SK-N-SH (cell line): Measurements from ENCODE around the gene STARD3. TPM values are rescaled to one million over a fixed set of nuclear protein-coding genes. Genes with fewer than 3 reads are reported as not detected.
"Not testable (repeated sequence)": the region's sequence is repeated elsewhere in the genome, so short reads cannot be mapped to it uniquely, and the experiment has no call there.

Experiments used
- CTCF ChIA-PET: fragments of 300-600, 350-600 bp; formaldehyde crosslinking; extraction: SDS; loops from one replicate; lab custom pipeline; 2021; lab: Yijun Ruan, JAX
- POLR2A ChIA-PET: fragments of 350-600 bp; sonication (Branson Sonifier 250); formaldehyde crosslinking; extraction: SDS; loops from one replicate; lab custom pipeline; 2020; ENCODE audit warnings: antibody characterized with exemption, inconsistent platforms; lab: Yijun Ruan, JAX
- DNase-seq: peaks from one replicate; pipeline ENCODE4 v3.0.0; 2012
- H2AFZ ChIP-seq: fragments of 200-600 bp; sonication (generic); 2 replicates; pipeline ENCODE4 v1.8.1; 2016; ENCODE audit warnings: antibody characterized with exemption, mild to moderate bottlenecking, low read depth
- H3F3A ChIP-seq: fragments of 200-600 bp; sonication (generic); replicated peaks from 2 replicates; pipeline ENCODE3; 2016; ENCODE audit warnings: antibody characterized with exemption, mild to moderate bottlenecking; ENCODE audit not compliant: insufficient read depth
- H3K27ac ChIP-seq, 2 experiments: fragments of 200-500 bp in 1 of 2; fragments of 200-600 bp in 1 of 2; sonication (Bioruptor generic) in 1 of 2; sonication (generic), shearing (Covaris generic) in 1 of 2; 2 replicates each; pipeline versions ENCODE4 v1.5.1 to v1.6.1; 2014 to 2016; ENCODE audit warnings: low read depth in 2 of 2, inconsistent platforms in 1 of 2, low read length in 1 of 2, mild to moderate bottlenecking in 1 of 2, mixed read lengths in 1 of 2
- H3K27me3 ChIP-seq: fragments of 200-600 bp; sonication (generic), shearing (Covaris generic); 2 replicates; pipeline ENCODE4 v1.6.1; 2016; ENCODE audit warnings: mixed run types; ENCODE audit not compliant: insufficient read depth
- H3K36me3 ChIP-seq, 2 experiments: fragments of 200-500 bp in 1 of 2; fragments of 200-600 bp in 1 of 2; sonication (Bioruptor generic) in 1 of 2; sonication (generic) in 1 of 2; replicated peaks in 1 of 2; 2 replicates each; pipeline versions ENCODE3 to v1.5.1; 2014 to 2016; ENCODE audit warnings: low read length in 1 of 2, mild to moderate bottlenecking in 1 of 2; ENCODE audit not compliant: insufficient read depth in 2 of 2, control insufficient read depth in 1 of 2
- H3K4me1 ChIP-seq, 2 experiments: fragments of 200-500 bp in 1 of 2; fragments of 200-600 bp in 1 of 2; sonication (Bioruptor generic) in 1 of 2; sonication (generic), shearing (Covaris generic) in 1 of 2; 2 replicates each; pipeline versions ENCODE4 v1.5.1 to v1.6.1; 2014 to 2016; ENCODE audit warnings: low read depth in 1 of 2, low read length in 1 of 2, mixed run types in 1 of 2; ENCODE audit not compliant: insufficient read depth in 2 of 2, control insufficient read depth in 1 of 2
- H3K4me2 ChIP-seq: fragments of 200-600 bp; sonication (generic), shearing (Covaris generic); 2 replicates; pipeline ENCODE4 v1.6.1; 2017; ENCODE audit warnings: mixed run types
- H3K4me3 ChIP-seq, 2 experiments: fragments of 200-500 bp in 1 of 2; fragments of 200-600 bp in 1 of 2; sonication (Bioruptor generic) in 1 of 2; sonication (generic), shearing (Covaris generic) in 1 of 2; 2 replicates each; pipeline versions ENCODE4 v1.5.1 to v1.8.1; 2014 to 2016; ENCODE audit warnings: low read depth in 2 of 2, inconsistent platforms in 1 of 2, low read length in 1 of 2, mild to moderate bottlenecking in 1 of 2, mixed read lengths in 1 of 2, moderate library complexity in 1 of 2
- H3K79me2 ChIP-seq: fragments of 200-600 bp; sonication (generic); 2 replicates; pipeline ENCODE4 v1.8.1; 2017; ENCODE audit warnings: mild to moderate bottlenecking; ENCODE audit not compliant: insufficient read depth
- H3K9ac ChIP-seq: fragments of 200-600 bp; sonication (generic); 2 replicates; pipeline ENCODE4 v1.6.1; 2017; ENCODE audit warnings: mixed run types
- H3K9me2 ChIP-seq: fragments of 200-600 bp; sonication (generic); 2 replicates; pipeline ENCODE4 v1.6.1; 2017; ENCODE audit warnings: mixed run types
- H3K9me3 ChIP-seq: fragments of 200-600 bp; sonication (generic); 2 replicates; pipeline ENCODE4 v1.6.1; 2017; ENCODE audit warnings: mixed run types, mild to moderate bottlenecking, moderate library complexity
- H4K20me1 ChIP-seq: fragments of 200-600 bp; sonication (generic); 2 replicates; pipeline ENCODE4 v1.6.1; 2017; ENCODE audit warnings: mild to moderate bottlenecking, mixed run types; ENCODE audit not compliant: insufficient read depth
- CHD2 ChIP-seq: fragments of 150-350 bp; IDR thresholded peaks from 2 replicates; pipeline ENCODE4 v1.6.1; 2018; ENCODE audit warnings: low read length; ENCODE audit not compliant: partially characterized antibody
- FOXM1 ChIP-seq: IDR thresholded peaks from 2 replicates; pipeline ENCODE4 v1.4.0; 2012; ENCODE audit warnings: low read depth, mild to moderate bottlenecking
- MEF2A ChIP-seq: IDR thresholded peaks from 2 replicates; pipeline ENCODE4 v1.4.0; 2012; ENCODE audit warnings: low read depth, borderline replicate concordance
- PBX3 ChIP-seq: IDR thresholded peaks from 2 replicates; pipeline ENCODE4; 2012
- POLR2AphosphoS5 ChIP-seq: IDR thresholded peaks from 2 replicates; pipeline ENCODE4 v1.6.1; 2012; ENCODE audit warnings: low read depth, low read length
- RFX5 ChIP-seq: IDR thresholded peaks from 2 replicates; pipeline ENCODE4 v1.6.1; 2012; ENCODE audit warnings: mild to moderate bottlenecking, improper control_type of control experiment, low read length
- SIN3A ChIP-seq: IDR thresholded peaks from 2 replicates; pipeline ENCODE4 v1.6.1; 2012; ENCODE audit warnings: low read depth, mild to moderate bottlenecking, low read length, moderate library complexity, borderline replicate concordance
- USF1 ChIP-seq: IDR thresholded peaks from 2 replicates; pipeline ENCODE4 v1.4.0; 2012; ENCODE audit warnings: low read depth, borderline replicate concordance
- WGBS: methylation state at CpG from one replicate; pipeline ENCODE4 v1.1.6; 2017; ENCODE audit warnings: low lambda C conversion rate; 5-methylcytosine and 5-hydroxymethylcytosine counted together
- polyA plus RNA-seq, 3 experiments: library from polyadenylated mRNA; depleted of rRNA; stranded (reverse); fragments of >200 nt; gene quantifications; 2 replicates each; pipeline ENCODE4 v1.2.3, GENCODE V29; 2012

STARD3 gene
- polyA plus RNA-seq, 1 of the 3 experiments (the other 2 are of a cell fraction) = 76.8 TPM

- Histone ChIP-seq H3K9me3 (no peaks in the 10 kb centered on the region), H3K79me2 (no peaks in the 10 kb centered on the region), H3K4me2 (no peak overlapping the region), H3K27me3 (no peaks in the 10 kb centered on the region), H3K36me3 (no peaks in the 10 kb centered on the region), H3F3A (no peaks in the 10 kb centered on the region), H3K9me2 (no peaks in the 10 kb centered on the region), H3K4me3 (no peak overlapping the region), H3K27ac (no peak overlapping the region), H4K20me1 (no peaks in the 10 kb centered on the region), H3K9ac (no peak overlapping the region), H3K4me1 (no peaks in the 10 kb centered on the region), H2AFZ (no peak overlapping the region)
- WGBS = 89% methylated on average over 5 of the region's 5 CpGs
- ChIA-PET POLR2A (interaction anchor here (0.7 kb wide), 1 partner anchor 7 kb away, joined by 4 read pairs; no protein-coding TSS in a partner anchor), CTCF (interaction anchor here (1.1 kb wide), 1 partner anchor 76 kb away, joined by 4 read pairs; no protein-coding TSS in a partner anchor)
- TF ChIP-seq RFX5 (no peak), PBX3 (no peak), CHD2 (no peak), FOXM1 (no peak), USF1 (no peak)
- no peak for DNase-seq
Observed at GRCh38 chr17:39697961-39698360, 61.0 kb downstream of the STARD3 start.

- H3K79me2 ChIP-seq, POLR2A ChIA-PET: not testable (repeated sequence)
- CTCF ChIA-PET = interaction anchor here (1.1 to 1.7 kb wide), 2 partner anchors 31 to 65 kb away, joined by 4 to 5 read pairs; partner anchors contain the start of gene MIEN1
Observed at GRCh38 chr17:39699157-39699817, 62.3 kb downstream of the STARD3 start.

GRCh38 chr17:39699818-39700147 lies 62.8 kb downstream of the STARD3 start, which contains the start of gene ERBB2:
ERBB2 (plus strand) TSS chr17:39700064; CDS start chr17:39700239, 175 bp downstream.
- Histone ChIP-seq H3K27me3 (no peaks in the 10 kb centered on the region), H3K4me2 (no peak within 1 kb of the TSS), H3K79me2 (no peaks in the 10 kb centered on the region), H3K36me3 (no peaks in the 10 kb centered on the region), H3K9me2 (no peaks in the 10 kb centered on the region), H3K4me1 (no peaks in the 10 kb centered on the region), H3F3A (no peaks in the 10 kb centered on the region), H2AFZ (no peak within 1 kb of the TSS), H3K9me3 (no peaks in the 10 kb centered on the region), H3K4me3 (no peak within 1 kb of the TSS), H3K9ac (no peak within 1 kb of the TSS), H4K20me1 (no peaks in the 10 kb centered on the region), H3K27ac (no peak within 1 kb of the TSS)
- no peak for DNase-seq
- ChIA-PET POLR2A (interaction anchor here (0.6 kb wide), 1 partner anchor 12 kb away, joined by 3 read pairs; the partner anchor contains the start of gene PGAP3), CTCF (interaction anchor here (1.0 to 1.7 kb wide), 3 partner anchors 31 to 66 kb away, joined by 3 to 5 read pairs (median 4); partner anchors contain the start of gene MIEN1)
- TF ChIP-seq SIN3A (no peak), FOXM1 (no peak), PBX3 (no peak), POLR2AphosphoS5 (no peak), MEF2A (no peak)
- WGBS = 73% methylated on average over 11 of the region's 20 CpGs

More at GRCh38 chr17:39699157-39699817, 62.3 kb downstream of the STARD3 start:
- not testable (repeated sequence) for H4K20me1 ChIP-seq, H3K4me3 ChIP-seq, H3K4me2 ChIP-seq, H3K27ac ChIP-seq, H2AFZ ChIP-seq, DNase-seq, H3F3A ChIP-seq, H3K9me2 ChIP-seq, H3K9me3 ChIP-seq, H3K4me1 ChIP-seq, H3K9ac ChIP-seq, H3K36me3 ChIP-seq, H3K27me3 ChIP-seq
- 60% methylated on average over 11 of the region's 11 CpGs for WGBS
